HCT116 (cell line): ENCODE results near the gene YTHDF1. TPM values are rescaled to one million over a fixed set of nuclear protein-coding genes. Genes with fewer than 3 reads are reported as not detected.

Experiments used
- ATAC-seq: fragments of 200-7000 bp; cut with Tn5 transposase; 2 replicates; pipeline ENCODE4 v1.9.1; 2020; ENCODE audit warnings: mild to moderate bottlenecking, moderate library complexity
- BruUV-seq: library from RNA; stranded (reverse); fragments of 400-500 nt; replicated peaks from 2 replicates; lab custom pipeline; 2021; lab: Mats Ljungman, UMichigan
- CTCF ChIA-PET: fragments of 300-600 bp; sonication (Branson Sonifier 250); formaldehyde crosslinking; loops from one replicate; lab custom pipeline; 2021; ENCODE audit warnings: antibody characterized with exemption; lab: Charles Lee
- POLR2A ChIA-PET: fragments of 300-600, 350-600 bp; sonication (Branson Sonifier 250); formaldehyde crosslinking; loops from one replicate; lab custom pipeline; 2021; ENCODE audit warnings: antibody characterized with exemption; lab: Charles Lee
- RAD21 ChIA-PET, 2 experiments: fragments of 300-600 bp; sonication (Branson Sonifier 250); formaldehyde crosslinking; loops; one replicate each; lab custom pipeline; 2023; ENCODE audit warnings: low total read pairs in 2 of 2; ENCODE audit not compliant: uncharacterized antibody in 2 of 2, unreplicated experiment in 2 of 2, low non-redundant PET in 1 of 2; lab: Charles Lee
- DNase-seq: peaks from one replicate; pipeline ENCODE4 v3.0.0-alpha.2; 2010; ENCODE audit warnings: low read depth, low spot score
- H2AFZ ChIP-seq: fragments of 200-600 bp; shearing (Covaris generic), sonication (generic); 2 replicates; pipeline ENCODE4 v1.6.1; 2017; ENCODE audit warnings: low read depth, mixed run types, mixed read lengths, antibody characterized with exemption, low read length; ENCODE audit not compliant: poor library complexity, severe bottlenecking
- H3K27ac ChIP-seq: 2 replicates; pipeline ENCODE4 v1.5.1; 2012; ENCODE audit warnings: low read depth, low read length
- H3K27me3 ChIP-seq: fragments of 200-600 bp; sonication (generic); 2 replicates; pipeline ENCODE4 v1.6.1; 2016; ENCODE audit warnings: mixed run types, low read length, mixed read lengths; ENCODE audit not compliant: insufficient read depth
- H3K36me3 ChIP-seq, 2 experiments: fragments of 200-500 bp in 1 of 2; fragments of 200-600 bp in 1 of 2; sonication (Bioruptor generic) in 1 of 2; sonication (generic) in 1 of 2; 2 replicates each; pipeline versions ENCODE4 v1.5.1 to v1.6.1; 2014 to 2016; ENCODE audit warnings: low read length in 2 of 2, inconsistent platforms in 1 of 2, mixed read lengths in 1 of 2, mixed run types in 1 of 2; ENCODE audit not compliant: insufficient read depth in 2 of 2, control insufficient read depth in 1 of 2
- H3K4me1 ChIP-seq, 2 experiments: fragments of 200-600 bp in 1 of 2; sonication (generic) in 1 of 2; 2 replicates each; pipeline versions ENCODE4 v1.5.1 to v1.6.1; 2012 to 2017; ENCODE audit warnings: low read length in 2 of 2, inconsistent platforms in 1 of 2, mild to moderate bottlenecking in 1 of 2, mixed read lengths in 1 of 2, mixed run types in 1 of 2, moderate library complexity in 1 of 2; ENCODE audit not compliant: insufficient read depth in 2 of 2, control insufficient read depth in 1 of 2
- H3K4me2 ChIP-seq: fragments of 200-600 bp; sonication (generic); 2 replicates; pipeline ENCODE4 v1.6.1; 2017; ENCODE audit warnings: mixed run types, low read length, mixed read lengths
- H3K4me3 ChIP-seq, 2 experiments: fragments of 200-600 bp in 1 of 2; sonication (generic) in 1 of 2; replicated peaks in 1 of 2; 2 replicates each; pipeline ENCODE4 v1.5.1; 2011 to 2016; ENCODE audit warnings: low read length in 2 of 2, control low read depth in 1 of 2, low read depth in 1 of 2, mild to moderate bottlenecking in 1 of 2, mixed read lengths in 1 of 2, mixed run types in 1 of 2
- H3K79me2 ChIP-seq: fragments of 200-600 bp; sonication (generic); 2 replicates; pipeline ENCODE4 v1.6.1; 2017; ENCODE audit warnings: mild to moderate bottlenecking, mixed run types, low read length, moderate library complexity, mixed read lengths; ENCODE audit not compliant: insufficient read depth
- H3K9ac ChIP-seq: fragments of 200-600 bp; sonication (generic); 2 replicates; pipeline ENCODE4 v1.6.1; 2016; ENCODE audit warnings: low read length, mixed read lengths
- H3K9me2 ChIP-seq: fragments of 200-600 bp; sonication (generic), shearing (Covaris generic); 2 replicates; pipeline ENCODE4 v1.6.1; 2017; ENCODE audit warnings: mixed run types, mild to moderate bottlenecking, moderate library complexity; ENCODE audit not compliant: insufficient read depth
- H3K9me3 ChIP-seq, 2 experiments: fragments of 200-500 bp in 1 of 2; fragments of 200-600 bp in 1 of 2; sonication (Bioruptor generic) in 1 of 2; sonication (generic) in 1 of 2; 2 replicates each; pipeline ENCODE4 v1.6.1; 2014 to 2017; ENCODE audit warnings: low read length in 2 of 2, mixed read lengths in 2 of 2, inconsistent platforms in 1 of 2, low read depth in 1 of 2, mild to moderate bottlenecking in 1 of 2, mixed run types in 1 of 2, moderate library complexity in 1 of 2; ENCODE audit not compliant: control insufficient read depth in 1 of 2, insufficient read depth in 1 of 2
- H4K20me1 ChIP-seq: fragments of 200-600 bp; sonication (generic), shearing (Covaris generic); 2 replicates; pipeline ENCODE4 v1.6.1; 2017; ENCODE audit warnings: mixed run types, mild to moderate bottlenecking, moderate library complexity; ENCODE audit not compliant: insufficient read depth
- CBX3 ChIP-seq: IDR thresholded peaks from 2 replicates; pipeline ENCODE4 v1.6.1; 2012; ENCODE audit warnings: low read depth
- CEBPB ChIP-seq: IDR thresholded peaks from 2 replicates; pipeline ENCODE4 v1.6.1; 2012; ENCODE audit warnings: low read depth
- EGR1 ChIP-seq: IDR thresholded peaks from 2 replicates; pipeline ENCODE4 v1.6.1; 2012; ENCODE audit warnings: low read depth
- ELF1 ChIP-seq: IDR thresholded peaks from 2 replicates; pipeline ENCODE4 v1.6.1; 2012; ENCODE audit warnings: low read depth, borderline replicate concordance
- JUND ChIP-seq: IDR thresholded peaks from 2 replicates; pipeline ENCODE4 v1.6.1; 2012
- POLR2AphosphoS5 ChIP-seq: IDR thresholded peaks from 2 replicates; pipeline ENCODE4 v1.6.1; 2011; ENCODE audit warnings: mild to moderate bottlenecking, low read depth, low read length, moderate library complexity
- REST ChIP-seq: IDR thresholded peaks from 2 replicates; pipeline ENCODE4 v1.6.1; 2012; ENCODE audit warnings: low read depth
- SIN3A ChIP-seq: IDR thresholded peaks from 2 replicates; pipeline ENCODE4 v1.6.1; 2012; ENCODE audit warnings: low read depth
- SRF ChIP-seq: IDR thresholded peaks from 2 replicates; pipeline ENCODE4 v1.6.1; 2012; ENCODE audit warnings: low read depth
- TCF7L2 ChIP-seq: IDR thresholded peaks from 2 replicates; pipeline ENCODE4 v1.7.0; 2011; ENCODE audit warnings: borderline replicate concordance, inconsistent platforms; ENCODE audit not compliant: insufficient read depth, insufficient read length; ENCODE audit errors: extremely low read depth
- ZFX ChIP-seq: fragments of 450-650 bp; IDR thresholded peaks from 2 replicates; pipeline ENCODE4 v1.6.1; 2017
- ZNF274 ChIP-seq: fragments of 200-500 bp; sonication (Bioruptor generic); IDR thresholded peaks from 2 replicates; pipeline ENCODE4 v1.6.1; 2014; ENCODE audit warnings: mild to moderate bottlenecking, low read depth, low read length, inconsistent platforms
- intact Hi-C: fragments of 100-400 bp; cut with micrococcal nuclease; formaldehyde crosslinking; loops from 2 replicates; pipeline ENCODE4 v1.10.0; 2022
- total RNA-seq: library from RNA; stranded (reverse); gene quantifications from one replicate; pipeline ENCODE4 v1.2.1, GENCODE V29; 2021; ENCODE audit not compliant: unreplicated experiment
- TF ChIP-seq, protein P1 (sequence below): IDR thresholded peaks from 2 replicates; pipeline ENCODE4 v1.6.1; 2012

Gene YTHDF1
- total RNA-seq, 1 experiment from 2014 or later, result 42.8 TPM

DNA sequence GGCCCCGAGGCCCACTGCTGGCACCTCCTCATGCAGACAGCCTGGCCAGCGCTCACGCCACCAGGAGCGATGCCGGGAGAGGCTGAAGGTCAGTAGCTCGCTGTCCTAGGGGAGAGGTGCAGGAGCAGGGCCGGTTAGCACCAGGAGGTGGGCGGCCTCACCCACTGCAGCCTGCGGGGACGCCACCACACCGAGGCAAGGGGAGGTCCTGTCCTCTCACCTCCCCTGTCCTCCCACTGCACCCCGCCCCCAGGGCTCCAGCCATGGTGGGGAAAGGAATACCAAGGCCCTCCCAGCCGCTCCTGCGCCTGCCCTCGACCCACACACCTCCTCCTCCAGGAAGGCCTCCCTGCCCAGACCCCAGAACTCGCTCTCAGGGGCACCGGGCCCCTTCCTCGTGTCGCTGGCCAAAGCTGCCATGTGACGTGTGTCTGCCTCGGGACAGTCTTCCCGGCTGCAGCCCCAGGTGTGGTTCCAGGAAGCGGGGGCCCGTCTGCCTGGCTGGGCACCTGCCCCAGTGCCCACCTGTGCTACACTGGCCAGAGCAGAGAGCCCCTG is 31.8 kb upstream of the YTHDF1 start:
- Histone ChIP-seq H3K36me3 (no peaks in the 10 kb centered on the region), H3K9ac (no peak overlapping the region), H3K79me2 (no peaks in the 10 kb centered on the region), H2AFZ (no peak overlapping the region), H3K4me2 (no peak overlapping the region), H3K27ac (no peak overlapping the region), H3K9me2 (no peaks in the 10 kb centered on the region), H3K9me3 (no peaks in the 10 kb centered on the region), H3K4me3 (no peak overlapping the region), H3K4me1 (no peaks in the 10 kb centered on the region), H4K20me1 (no peaks in the 10 kb centered on the region), H3K27me3 (no peaks in the 10 kb centered on the region)
- ATAC-seq (no peak), DNase-seq (no peak)
- intact Hi-C loops, result no loop called here
- BruUV-seq, result no TSS peak
- ChIA-PET RAD21 (no interaction called here), POLR2A (no interaction called here), CTCF (no interaction called here)
- TF ChIP-seq, protein P1, sequence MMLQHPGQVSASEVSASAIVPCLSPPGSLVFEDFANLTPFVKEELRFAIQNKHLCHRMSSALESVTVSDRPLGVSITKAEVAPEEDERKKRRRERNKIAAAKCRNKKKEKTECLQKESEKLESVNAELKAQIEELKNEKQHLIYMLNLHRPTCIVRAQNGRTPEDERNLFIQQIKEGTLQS, result no peak
- TF ChIP-seq SRF, result no peak
- TF ChIP-seq SIN3A, result no peak
- no peak for TF ChIP-seq CEBPB
- TF ChIP-seq JUND, result no peak
- no peak for TF ChIP-seq POLR2AphosphoS5
- no peak for TF ChIP-seq CBX3
- no peak for TF ChIP-seq TCF7L2

DNA sequence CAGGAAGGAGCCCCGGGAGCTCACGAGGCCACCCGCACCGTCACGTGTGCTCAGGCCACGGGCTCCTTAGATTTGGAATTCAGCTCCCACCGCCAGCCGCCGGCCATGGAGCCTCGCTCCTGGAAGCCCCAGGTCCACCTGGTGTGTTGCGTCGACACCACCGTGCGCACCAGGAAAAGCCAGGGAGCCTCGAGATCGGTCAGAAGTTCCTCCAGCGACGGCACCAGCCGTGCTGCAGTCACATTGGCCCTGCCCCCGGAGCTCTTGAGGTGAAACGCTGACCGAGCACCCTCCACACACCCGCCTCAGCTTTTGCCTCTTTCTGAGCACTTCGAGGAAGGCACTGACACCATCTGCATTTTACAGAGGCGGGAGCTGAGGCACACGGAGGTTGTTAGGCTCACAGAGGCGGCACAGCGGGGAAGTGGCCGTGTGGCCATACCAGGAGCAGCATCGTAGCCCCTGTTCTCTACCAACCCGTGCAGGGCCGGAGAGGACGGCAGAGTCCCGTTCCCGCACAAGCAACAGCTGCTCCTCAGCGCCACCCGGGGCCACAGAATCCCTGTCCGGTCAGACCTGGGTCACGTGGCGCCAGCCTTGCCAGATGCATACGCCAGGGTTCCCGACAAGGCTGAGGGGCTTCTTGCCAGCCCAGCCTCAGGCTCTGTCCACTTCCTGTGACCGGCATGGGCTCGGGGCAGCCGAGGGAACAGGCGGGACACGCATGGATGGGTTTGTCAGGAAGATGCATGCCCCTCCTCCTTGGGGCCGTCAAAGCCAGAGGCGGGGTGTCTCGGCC is 30.8 kb upstream of the YTHDF1 start:
- no peak for DNase-seq
- Histone ChIP-seq H3K27ac (no peak overlapping the region), H2AFZ (no peak overlapping the region), H3K4me2 (no peak overlapping the region), H3K36me3 (no peaks in the 10 kb centered on the region), H3K4me3 (no peak overlapping the region), H3K27me3 (no peaks in the 10 kb centered on the region), H3K79me2 (no peaks in the 10 kb centered on the region), H4K20me1 (no peaks in the 10 kb centered on the region), H3K4me1 (no peaks in the 10 kb centered on the region), H3K9me3 (no peaks in the 10 kb centered on the region), H3K9me2 (no peaks in the 10 kb centered on the region), H3K9ac (no peak overlapping the region)
- TF ChIP-seq REST (no peak), ZNF274 (no peak), EGR1 (no peak), ZFX (no peak), ELF1 (no peak)
- ChIA-PET POLR2A (no interaction called here), CTCF (interaction anchor here (0.9 to 1.9 kb wide), 2 partner anchors 11 to 23 kb away, joined by 3 to 11 read pairs; partner anchors contain the start of gene BIRC7), RAD21 (no interaction called here)
- intact Hi-C loops, result no loop called here
- peak; percentile 35; the same call in 1 of the 2 replicates for ATAC-seq
- no TSS peak for BruUV-seq
